HepG2 (cell line): ENCODE data around the gene LSMEM2. TPM values are rescaled to one million over a fixed set of nuclear protein-coding genes. Genes with fewer than 3 reads are reported as not detected.

Experiments used
- GATA4 ChIP-seq: sonication (generic); IDR thresholded peaks from 2 replicates; pipeline ENCODE4 v1.6.1; 2016; ENCODE audit warnings: antibody characterized with exemption, low read depth, borderline replicate concordance
- GLI4 ChIP-seq: sonication (generic); formaldehyde crosslinking; IDR thresholded peaks from 2 replicates; pipeline ENCODE4 v1.5.1; 2020; ENCODE audit warnings: missing genetic modification reagents, mild to moderate bottlenecking, moderate library complexity, borderline replicate concordance
- HNRNPL ChIP-seq: fragments of 200-400 bp; formaldehyde crosslinking; IDR thresholded peaks from 2 replicates; pipeline ENCODE4 v1.6.1; 2017; ENCODE audit warnings: mild to moderate bottlenecking, low read depth, low read length
- MED8 ChIP-seq: sonication (generic); formaldehyde crosslinking; IDR thresholded peaks from 2 replicates; pipeline ENCODE4 v1.8.1; 2023; ENCODE audit warnings: mild to moderate bottlenecking, missing genetic modification reagents; ENCODE audit not compliant: insufficient replicate concordance
- MTA1 ChIP-seq: sonication (generic); formaldehyde crosslinking; IDR thresholded peaks from 2 replicates; pipeline ENCODE4 v1.4.0; 2020; ENCODE audit warnings: missing genetic modification reagents, mild to moderate bottlenecking, borderline replicate concordance
- NFATC3 ChIP-seq: sonication (generic); formaldehyde crosslinking; IDR thresholded peaks from 2 replicates; pipeline ENCODE4 v1.5.1; 2020; ENCODE audit warnings: mild to moderate bottlenecking, missing genetic modification reagents
- PAWR ChIP-seq: sonication (generic); formaldehyde crosslinking; IDR thresholded peaks from 2 replicates; pipeline ENCODE4 v1.4.0; 2020; ENCODE audit warnings: missing genetic modification reagents, mild to moderate bottlenecking, borderline replicate concordance
- SNAPC2 ChIP-seq: sonication (generic); formaldehyde crosslinking; IDR thresholded peaks from 2 replicates; pipeline ENCODE4 v1.8.1; 2022; ENCODE audit warnings: mild to moderate bottlenecking, missing genetic modification reagents
- SP4 ChIP-seq: sonication (generic); formaldehyde crosslinking; IDR thresholded peaks from 2 replicates; pipeline ENCODE4 v1.8.1; 2023; ENCODE audit warnings: mild to moderate bottlenecking, missing genetic modification reagents
- ZNF468 ChIP-seq: sonication (generic); formaldehyde crosslinking; IDR thresholded peaks from 2 replicates; pipeline ENCODE4 v1.8.0; 2022; ENCODE audit warnings: mild to moderate bottlenecking, moderate library complexity, missing genetic modification reagents
- ZNF510 ChIP-seq: sonication (generic); formaldehyde crosslinking; IDR thresholded peaks from 2 replicates; pipeline ENCODE4 v1.4.0; 2020; ENCODE audit warnings: low read depth, mild to moderate bottlenecking, missing genetic modification reagents
- ZNF563 ChIP-seq: sonication (generic); formaldehyde crosslinking; IDR thresholded peaks from 2 replicates; pipeline ENCODE4 v1.8.0; 2022; ENCODE audit warnings: mild to moderate bottlenecking, moderate library complexity, missing genetic modification reagents
- ZNF761 ChIP-seq: sonication (generic); formaldehyde crosslinking; conservative IDR thresholded peaks from 2 replicates; pipeline ENCODE4 v1.4.0; 2020; ENCODE audit warnings: mild to moderate bottlenecking, missing genetic modification reagents
- ZNF775 ChIP-seq: sonication (generic); formaldehyde crosslinking; IDR thresholded peaks from 2 replicates; pipeline ENCODE4 v1.4.0; 2020; ENCODE audit warnings: missing genetic modification reagents, mild to moderate bottlenecking, moderate library complexity, borderline replicate concordance
- ZNF891 ChIP-seq: sonication (generic); formaldehyde crosslinking; IDR thresholded peaks from 2 replicates; pipeline ENCODE4 v1.5.0; 2020; ENCODE audit warnings: mild to moderate bottlenecking, missing genetic modification reagents
- polyA plus RNA-seq, 8 experiments: library from polyadenylated mRNA; depleted of rRNA in 3 of 8; stranded (reverse) in 7 of 8; unstranded in 1 of 8; fragments of >200 nt; fragmentation: Illumina TruSeq in 4 of 8; extraction: Trizol in 4 of 8; gene quantifications; 2 replicates each; pipeline versions ENCODE4 v1.2.1 to v1.2.3, GENCODE V29; 2011 to 2016; ENCODE audit warnings: low read depth in 4 of 8, missing spikeins in 1 of 8, mixed read lengths in 1 of 8; ENCODE audit not compliant: insufficient read depth in 1 of 8
- total RNA-seq, 5 experiments: library from RNA; depleted of rRNA; stranded (reverse); fragments of >200 nt; fragmentation: Illumina TruSeq; extraction: Trizol; gene quantifications; 2 replicates each; pipeline ENCODE4 v1.2.3, GENCODE V29; 2016; ENCODE audit warnings: low read depth in 1 of 5
- TF ChIP-seq, protein P1 (sequence below): sonication (generic); formaldehyde crosslinking; IDR thresholded peaks from 2 replicates; pipeline ENCODE4 v1.5.1; 2020; ENCODE audit warnings: mild to moderate bottlenecking, missing genetic modification reagents
- TF ChIP-seq, protein P2 (sequence below): sonication (generic); formaldehyde crosslinking; IDR thresholded peaks from 2 replicates; pipeline ENCODE4 v1.5.0; 2020; ENCODE audit warnings: missing genetic modification reagents
- TF ChIP-seq, protein P3 (sequence below): sonication (generic); formaldehyde crosslinking; IDR thresholded peaks from 2 replicates; pipeline ENCODE4 v1.5.0; 2020; ENCODE audit warnings: missing genetic modification reagents
- TF ChIP-seq, protein P4 (sequence below): sonication (generic); formaldehyde crosslinking; IDR thresholded peaks from 2 replicates; pipeline ENCODE4 v1.8.0; 2022; ENCODE audit warnings: mild to moderate bottlenecking, missing genetic modification reagents; ENCODE audit not compliant: insufficient replicate concordance
- TF ChIP-seq, protein P5 (sequence below): sonication (generic); formaldehyde crosslinking; IDR thresholded peaks from 2 replicates; pipeline ENCODE4 v1.8.0; 2023; ENCODE audit warnings: mild to moderate bottlenecking, missing genetic modification reagents

The LSMEM2 gene
- total and polyA plus RNA-seq, 2 of the 13 experiments (the other 11 are each of a cell fraction or from before 2014, with no cell fraction given) = 0.07 to 0.41 TPM

DNA sequence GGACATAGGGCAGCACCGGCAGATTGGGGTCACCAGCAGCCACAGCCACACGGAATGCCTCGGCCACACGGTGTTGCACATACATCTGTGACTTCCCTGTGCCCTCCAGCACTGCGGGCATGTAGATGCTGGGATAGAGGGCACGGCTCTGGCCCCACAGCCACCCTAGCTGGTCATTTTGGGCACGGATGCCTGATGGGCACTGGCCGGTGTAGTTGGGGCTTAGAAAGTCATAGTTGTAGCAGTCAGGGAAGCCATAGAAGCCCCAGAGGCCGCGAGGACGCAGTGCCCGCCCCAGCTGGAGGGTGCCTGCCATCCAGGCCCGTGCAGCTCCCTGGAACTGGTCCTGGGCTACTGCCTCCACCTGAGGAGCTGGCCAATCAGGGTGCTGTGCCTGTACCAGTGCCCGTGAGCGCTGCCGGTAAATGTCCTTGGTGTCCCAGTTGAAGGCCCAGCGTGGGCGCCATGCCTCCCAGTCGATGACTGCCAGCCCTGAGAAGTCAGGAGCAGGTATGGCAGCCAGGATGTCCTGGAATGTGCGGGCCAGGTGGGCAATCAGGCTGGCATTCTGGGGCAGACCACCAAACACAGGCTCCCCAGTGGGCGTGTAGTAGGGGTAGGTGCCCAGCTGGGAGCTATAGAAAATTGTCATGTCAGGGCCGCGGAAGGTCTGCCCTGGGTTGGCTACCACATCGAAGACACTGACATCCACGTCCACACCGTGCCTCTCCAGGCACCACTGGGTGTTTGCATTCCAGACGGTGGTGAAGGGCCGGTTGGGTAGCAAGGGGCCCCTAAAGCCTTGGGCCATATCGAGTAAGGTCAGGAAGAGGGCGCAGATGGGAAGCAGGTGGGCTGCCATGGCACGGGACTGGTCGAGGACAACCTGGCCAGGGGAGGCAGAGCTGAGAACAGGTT, 23.5 kb downstream of the LSMEM2 start (continued):
- TF ChIP-seq PAWR (CRISPR knock-in tag) = 0 out of 2 replicates have a peak, but pooled peaks have one; percentile 78
- TF ChIP-seq ZNF891 (CRISPR knock-in tag) = peak; percentile 62; the same call in 1 of the 2 replicates
- TF ChIP-seq ZNF563 (CRISPR knock-in tag) = peak; percentile 53
- TF ChIP-seq SP4 (CRISPR knock-in tag) = peak; percentile 68; the same call in 1 of the 2 replicates
- no peak for TF ChIP-seq ZNF775 (CRISPR knock-in tag)
- TF ChIP-seq, protein P1, sequence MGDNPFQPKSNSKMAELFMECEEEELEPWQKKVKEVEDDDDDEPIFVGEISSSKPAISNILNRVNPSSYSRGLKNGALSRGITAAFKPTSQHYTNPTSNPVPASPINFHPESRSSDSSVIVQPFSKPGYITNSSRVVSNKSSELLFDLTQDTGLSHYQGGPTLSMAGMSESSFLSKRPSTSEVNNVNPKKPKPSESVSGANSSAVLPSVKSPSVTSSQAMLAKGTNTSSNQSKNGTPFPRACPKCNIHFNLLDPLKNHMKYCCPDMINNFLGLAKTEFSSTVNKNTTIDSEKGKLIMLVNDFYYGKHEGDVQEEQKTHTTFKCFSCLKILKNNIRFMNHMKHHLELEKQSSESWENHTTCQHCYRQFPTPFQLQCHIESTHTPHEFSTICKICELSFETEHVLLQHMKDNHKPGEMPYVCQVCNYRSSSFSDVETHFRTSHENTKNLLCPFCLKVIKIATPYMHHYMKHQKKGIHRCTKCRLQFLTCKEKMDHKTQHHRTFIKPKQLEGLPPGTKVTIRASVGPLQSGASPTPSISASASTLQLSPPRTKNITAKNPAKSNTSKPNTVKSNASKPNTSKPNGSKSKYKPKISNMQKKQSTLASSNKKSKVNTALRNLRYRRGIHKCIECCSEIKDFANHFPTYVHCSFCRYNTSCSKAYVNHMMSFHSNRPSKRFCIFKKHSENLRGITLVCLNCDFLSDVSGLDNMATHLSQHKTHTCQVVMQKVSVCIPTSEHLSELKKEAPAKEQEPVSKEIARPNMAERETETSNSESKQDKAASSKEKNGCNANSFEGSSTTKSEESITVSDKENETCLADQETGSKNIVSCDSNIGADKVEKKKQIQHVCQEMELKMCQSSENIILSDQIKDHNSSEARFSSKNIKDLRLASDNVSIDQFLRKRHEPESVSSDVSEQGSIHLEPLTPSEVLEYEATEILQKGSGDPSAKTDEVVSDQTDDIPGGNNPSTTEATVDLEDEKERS (CRISPR knock-in tag) = 0 out of 2 replicates have a peak, but pooled peaks have one; percentile 28
- TF ChIP-seq NFATC3 (CRISPR knock-in tag) = 0 out of 2 replicates have a peak, but pooled peaks have one; percentile 34
- TF ChIP-seq, protein P2, sequence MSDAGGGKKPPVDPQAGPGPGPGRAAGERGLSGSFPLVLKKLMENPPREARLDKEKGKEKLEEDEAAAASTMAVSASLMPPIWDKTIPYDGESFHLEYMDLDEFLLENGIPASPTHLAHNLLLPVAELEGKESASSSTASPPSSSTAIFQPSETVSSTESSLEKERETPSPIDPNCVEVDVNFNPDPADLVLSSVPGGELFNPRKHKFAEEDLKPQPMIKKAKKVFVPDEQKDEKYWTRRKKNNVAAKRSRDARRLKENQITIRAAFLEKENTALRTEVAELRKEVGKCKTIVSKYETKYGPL (CRISPR knock-in tag) = no peak
- TF ChIP-seq, protein P3, sequence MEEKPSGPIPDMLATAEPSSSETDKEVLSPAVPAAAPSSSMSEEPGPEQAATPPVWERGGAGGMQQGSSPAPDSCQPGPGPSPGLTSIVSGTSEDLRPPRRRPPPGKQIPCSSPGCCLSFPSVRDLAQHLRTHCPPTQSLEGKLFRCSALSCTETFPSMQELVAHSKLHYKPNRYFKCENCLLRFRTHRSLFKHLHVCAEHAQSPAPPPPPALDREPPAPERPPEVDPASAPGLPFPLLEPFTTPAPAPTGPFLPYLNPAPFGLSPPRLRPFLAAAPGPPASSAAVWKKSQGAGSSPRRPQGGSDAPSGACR (CRISPR knock-in tag) = peak; percentile 13; the same call in 1 of the 2 replicates
- TF ChIP-seq ZNF510 (CRISPR knock-in tag) = 0 out of 2 replicates have a peak, but pooled peaks have one; percentile 26
- peak; percentile 61; the same call in 1 of the 2 replicates for TF ChIP-seq GLI4 (CRISPR knock-in tag)
- TF ChIP-seq, protein P4, sequence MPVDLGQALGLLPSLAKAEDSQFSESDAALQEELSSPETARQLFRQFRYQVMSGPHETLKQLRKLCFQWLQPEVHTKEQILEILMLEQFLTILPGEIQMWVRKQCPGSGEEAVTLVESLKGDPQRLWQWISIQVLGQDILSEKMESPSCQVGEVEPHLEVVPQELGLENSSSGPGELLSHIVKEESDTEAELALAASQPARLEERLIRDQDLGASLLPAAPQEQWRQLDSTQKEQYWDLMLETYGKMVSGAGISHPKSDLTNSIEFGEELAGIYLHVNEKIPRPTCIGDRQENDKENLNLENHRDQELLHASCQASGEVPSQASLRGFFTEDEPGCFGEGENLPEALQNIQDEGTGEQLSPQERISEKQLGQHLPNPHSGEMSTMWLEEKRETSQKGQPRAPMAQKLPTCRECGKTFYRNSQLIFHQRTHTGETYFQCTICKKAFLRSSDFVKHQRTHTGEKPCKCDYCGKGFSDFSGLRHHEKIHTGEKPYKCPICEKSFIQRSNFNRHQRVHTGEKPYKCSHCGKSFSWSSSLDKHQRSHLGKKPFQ (CRISPR knock-in tag) = peak; percentile 26
- TF ChIP-seq ZNF468 (CRISPR knock-in tag) = 0 out of 2 replicates have a peak, but pooled peaks have one; percentile 54
- TF ChIP-seq ZNF761 (CRISPR knock-in tag) = no peak
- peak; percentile 85 for TF ChIP-seq HNRNPL
- TF ChIP-seq, protein P5, sequence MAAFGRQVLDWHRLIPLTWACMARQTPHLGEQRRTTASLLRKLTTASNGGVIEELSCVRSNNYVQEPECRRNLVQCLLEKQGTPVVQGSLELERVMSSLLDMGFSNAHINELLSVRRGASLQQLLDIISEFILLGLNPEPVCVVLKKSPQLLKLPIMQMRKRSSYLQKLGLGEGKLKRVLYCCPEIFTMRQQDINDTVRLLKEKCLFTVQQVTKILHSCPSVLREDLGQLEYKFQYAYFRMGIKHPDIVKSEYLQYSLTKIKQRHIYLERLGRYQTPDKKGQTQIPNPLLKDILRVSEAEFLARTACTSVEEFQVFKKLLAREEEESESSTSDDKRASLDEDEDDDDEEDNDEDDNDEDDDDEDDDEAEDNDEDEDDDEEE (CRISPR knock-in tag) = peak; percentile 66; the same call in 1 of the 2 replicates
- TF ChIP-seq SNAPC2 (CRISPR knock-in tag) = no peak
- TF ChIP-seq GATA4 = no peak
- TF ChIP-seq MTA1 (CRISPR knock-in tag) = peak; percentile 44; the same call in 1 of the 2 replicates
- TF ChIP-seq MED8 = no peak
